ENCODE results near the gene SYVN1. TPM values are rescaled to one million over a fixed set of nuclear protein-coding genes. Genes with fewer than 3 reads are reported as not detected.

Gene SYVN1
- total RNA-seq, 1 experiment from 2014 or later: 18.0 TPM

GRCh38 chr11:65112546-65113360 lies 21.6 kb downstream of the SYVN1 start:
- DNase-seq (ENCODE audit: low spot score): no peak

GRCh38 chr11:65111744-65112545 lies 22.4 kb downstream of the SYVN1 start, which contains the start of gene TM7SF2:
Gene TM7SF2 (plus strand): TSS chr11:65111872. CDS start chr11:65112016, 144 bp downstream.
- no peak for DNase-seq (ENCODE audit: low spot score)

GRCh38 chr11:65111159-65111743 lies 23.1 kb downstream of the SYVN1 start:
- DNase-seq (ENCODE audit: low spot score): no peak

GRCh38 chr11:65110354-65110861 lies 23.9 kb downstream of the SYVN1 start:
- DNase-seq (ENCODE audit: low spot score): peak; percentile 63

GRCh38 chr11:65109231-65110198 lies 24.8 kb downstream of the SYVN1 start:
- no peak for DNase-seq (ENCODE audit: low spot score)

GRCh38 chr11:65108469-65109123 lies 25.7 kb downstream of the SYVN1 start:
- DNase-seq (ENCODE audit: low spot score): no peak

GRCh38 chr11:65107751-65108468 lies 26.4 kb downstream of the SYVN1 start:
- DNase-seq (ENCODE audit: low spot score): no peak

GRCh38 chr11:65107078-65107477 lies 27.2 kb downstream of the SYVN1 start:
- DNase-seq (ENCODE audit: low spot score): no peak

- no peak for DNase-seq (ENCODE audit: low spot score)
These were observed 29.7 kb downstream of the SYVN1 start for GRCh38 chr11:65104628-65105027.

- DNase-seq (ENCODE audit: low spot score): no peak
These were observed 30.8 kb downstream of the SYVN1 start for GRCh38 chr11:65103476-65103875.

GRCh38 chr11:65102142-65103095 lies 31.9 kb downstream of the SYVN1 start:
- DNase-seq (ENCODE audit: low spot score): no peak

GRCh38 chr11:65100674-65101350 lies 33.5 kb downstream of the SYVN1 start:
- DNase-seq (ENCODE audit: low spot score): no peak

GRCh38 chr11:65096926-65097325 lies 37.4 kb downstream of the SYVN1 start:
- DNase-seq (ENCODE audit: low spot score): no peak

GRCh38 chr11:65095974-65096806 lies 38.1 kb downstream of the SYVN1 start, which contains the start of gene VPS51:
Gene VPS51 (plus strand): TSS chr11:65096214. CDS start chr11:65096251, 37 bp downstream.
- peak; percentile 83 for DNase-seq (ENCODE audit: low spot score)

GRCh38 chr11:65095427-65095826 lies 38.9 kb downstream of the SYVN1 start:
- no peak for DNase-seq (ENCODE audit: low spot score)

- DNase-seq (ENCODE audit: low spot score): no peak
These were observed 43.7 kb downstream of the SYVN1 start for GRCh38 chr11:65090628-65091027.

GRCh38 chr11:65089621-65090020 lies 44.7 kb downstream of the SYVN1 start:
- no peak for DNase-seq (ENCODE audit: low spot score)
